Measurements from ENCODE around the gene HDAC9.

HDAC9 gene

GRCh38 chr7:18610331-18610948 lies 114.9 kb downstream of the HDAC9 start:
- POLR2A ChIA-PET = no interaction called here
- CTCF ChIA-PET = interaction anchor here (0.6 to 2.8 kb wide), 18 partner anchors 10 to 804 kb away, joined by 3 to 17 read pairs (median 3); no protein-coding TSS in a partner anchor
- Histone ChIP-seq H3K36me3 (ENCODE audit: control insufficient read depth in 2 of 2, insufficient read depth in 1 of 2, low read length in 2 of 2) (no peaks in the 10 kb centered on the region), H3K9me3 (ENCODE audit: control insufficient read depth, insufficient read depth, low read depth, low read length) (no peaks in the 10 kb centered on the region), H3K4me3 (ENCODE audit: low read depth, low read length) (no peak overlapping the region), H3K27ac (ENCODE audit: extremely low read depth, low read depth, low read length) (no peak overlapping the region), H3K4me1 (ENCODE audit: control insufficient read depth, insufficient read depth, low read length) (no peaks in the 10 kb centered on the region)
- TF ChIP-seq ZNF654 (tag by site-specific recombination; IDR thresholded peaks at IDR 0.05; ENCODE audit: low read depth) = 0 out of 2 replicates have a peak, but pooled peaks have one; percentile 7
- no peak for TF ChIP-seq ZNF394 (tag by site-specific recombination; IDR thresholded peaks at IDR 0.05; ENCODE audit: borderline replicate concordance)

GRCh38 chr7:18614841-18615240 lies 119.3 kb downstream of the HDAC9 start:
- Histone ChIP-seq H3K4me1 (ENCODE audit: control insufficient read depth, insufficient read depth, low read length) (no peaks in the 10 kb centered on the region), H3K36me3 (ENCODE audit: control insufficient read depth in 2 of 2, insufficient read depth in 1 of 2, low read length in 2 of 2) (no peaks in the 10 kb centered on the region), H3K27ac (ENCODE audit: extremely low read depth, low read depth, low read length) (no peak overlapping the region), H3K4me3 (ENCODE audit: low read depth, low read length) (no peak overlapping the region), H3K9me3 (ENCODE audit: control insufficient read depth, insufficient read depth, low read depth, low read length) (no peaks in the 10 kb centered on the region)
- TF ChIP-seq, protein P1, sequence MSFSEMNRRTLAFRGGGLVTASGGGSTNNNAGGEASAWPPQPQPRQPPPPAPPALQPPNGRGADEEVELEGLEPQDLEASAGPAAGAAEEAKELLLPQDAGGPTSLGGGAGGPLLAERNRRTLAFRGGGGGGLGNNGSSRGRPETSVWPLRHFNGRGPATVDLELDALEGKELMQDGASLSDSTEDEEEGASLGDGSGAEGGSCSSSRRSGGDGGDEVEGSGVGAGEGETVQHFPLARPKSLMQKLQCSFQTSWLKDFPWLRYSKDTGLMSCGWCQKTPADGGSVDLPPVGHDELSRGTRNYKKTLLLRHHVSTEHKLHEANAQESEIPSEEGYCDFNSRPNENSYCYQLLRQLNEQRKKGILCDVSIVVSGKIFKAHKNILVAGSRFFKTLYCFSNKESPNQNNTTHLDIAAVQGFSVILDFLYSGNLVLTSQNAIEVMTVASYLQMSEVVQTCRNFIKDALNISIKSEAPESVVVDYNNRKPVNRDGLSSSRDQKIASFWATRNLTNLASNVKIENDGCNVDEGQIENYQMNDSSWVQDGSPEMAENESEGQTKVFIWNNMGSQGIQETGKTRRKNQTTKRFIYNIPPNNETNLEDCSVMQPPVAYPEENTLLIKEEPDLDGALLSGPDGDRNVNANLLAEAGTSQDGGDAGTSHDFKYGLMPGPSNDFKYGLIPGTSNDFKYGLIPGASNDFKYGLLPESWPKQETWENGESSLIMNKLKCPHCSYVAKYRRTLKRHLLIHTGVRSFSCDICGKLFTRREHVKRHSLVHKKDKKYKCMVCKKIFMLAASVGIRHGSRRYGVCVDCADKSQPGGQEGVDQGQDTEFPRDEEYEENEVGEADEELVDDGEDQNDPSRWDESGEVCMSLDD (tag by site-specific recombination; IDR thresholded peaks at IDR 0.05) = no peak
- TF ChIP-seq ZNF16 (tag by site-specific recombination; IDR thresholded peaks at IDR 0.05; ENCODE audit: low read depth) = no peak
- TF ChIP-seq ZNF274 (IDR thresholded peaks at IDR 0.05; ENCODE audit: low read length) = no peak
- TF ChIP-seq ZNF274 (tag by site-specific recombination; IDR thresholded peaks at IDR 0.05; ENCODE audit: borderline replicate concordance) = no peak
- no peak for TF ChIP-seq ZNF48 (tag by site-specific recombination; IDR thresholded peaks at IDR 0.05)
- no peak for TF ChIP-seq ZBTB6 (tag by site-specific recombination; IDR thresholded peaks at IDR 0.05)
- no peak for TF ChIP-seq ZNF133 (tag by site-specific recombination; IDR thresholded peaks at IDR 0.05)
- TF ChIP-seq ZNF223 (tag by site-specific recombination; IDR thresholded peaks at IDR 0.05) = no peak
- TF ChIP-seq GLI2 (tag by site-specific recombination; IDR thresholded peaks at IDR 0.05; ENCODE audit: borderline replicate concordance, low read depth) = no peak
- TF ChIP-seq ZNF530 (tag by site-specific recombination; IDR thresholded peaks at IDR 0.05; ENCODE audit: low read depth) = no peak
- no peak for TF ChIP-seq ZBTB48 (tag by site-specific recombination; IDR thresholded peaks at IDR 0.05)
- TF ChIP-seq ZNF391 (tag by site-specific recombination; IDR thresholded peaks at IDR 0.05; ENCODE audit: borderline replicate concordance, low read depth) = no peak
- no peak for TF ChIP-seq ZNF248 (tag by site-specific recombination; IDR thresholded peaks at IDR 0.05)
- no peak for TF ChIP-seq ZNF324 (tag by site-specific recombination; IDR thresholded peaks at IDR 0.05)
- TF ChIP-seq ZNF121 (tag by site-specific recombination; IDR thresholded peaks at IDR 0.05) = no peak
- no peak for TF ChIP-seq ZNF677 (tag by site-specific recombination; IDR thresholded peaks at IDR 0.05)
- TF ChIP-seq ZNF426 (tag by site-specific recombination; IDR thresholded peaks at IDR 0.05) = no peak
- no peak for TF ChIP-seq ZNF335 (tag by site-specific recombination; conservative IDR thresholded peaks at IDR 0.05)
- no peak for TF ChIP-seq SCRT1 (tag by site-specific recombination; IDR thresholded peaks at IDR 0.05; ENCODE audit: borderline replicate concordance)
- ChIA-PET POLR2A (no interaction called here), CTCF (interaction anchor here (2.9 kb wide), 1 partner anchor 263 kb away, joined by 8 read pairs; no protein-coding TSS in a partner anchor)
